Measurements from ENCODE around the gene MED13L. TPM values are rescaled to one million over a fixed set of nuclear protein-coding genes. Genes with fewer than 3 reads are reported as not detected.

Gene MED13L
- total and polyA plus RNA-seq, 12 donors = 9.4 to 76.5 (median 64.2) TPM

- H3K27ac ChIP-seq = no peak overlapping the region
- TF ChIP-seq CTCF (IDR thresholded peaks at IDR 0.05) = no peak
- no peaks in the 10 kb centered on the region for H3K27me3 ChIP-seq
- peaks cover 0 to 57% (median 41%) of the 10 kb centered on the region in 9 donors for H3K4me1 ChIP-seq
- no peak overlapping the region for H3K4me3 ChIP-seq
- no peak for DNase-seq
- 63 to 70% methylated on average over 5 of the region's 5 CpGs for WGBS, 2 donors
- no peaks in the 10 kb centered on the region for H3K9me3 ChIP-seq
- H3K36me3 ChIP-seq = no peaks in the 10 kb centered on the region
- intact Hi-C loops (cut with DNase I) = no loop called here
- ATAC-seq = peak in 2 of 8 donors; percentile 22 to 26
These were observed 233.6 kb downstream of the MED13L start for GRCh38 chr12:116043659-116044535.

- TF ChIP-seq CTCF (IDR thresholded peaks at IDR 0.05) = no peak
- no peak for DNase-seq
- ATAC-seq = no peak
- Histone ChIP-seq H3K27ac (no peak overlapping the region), H3K4me1 (peaks cover 0 to 48% (median 26%) of the 10 kb centered on the region in 9 donors), H3K27me3 (no peaks in the 10 kb centered on the region), H3K4me3 (no peak overlapping the region), H3K36me3 (no peaks in the 10 kb centered on the region), H3K9me3 (no peaks in the 10 kb centered on the region)
- 78 to 89% methylated on average over 2 of the region's 2 CpGs for WGBS, 2 donors
- intact Hi-C loops (cut with DNase I) = no loop called here
These were observed 237.1 kb downstream of the MED13L start for GRCh38 chr12:116040402-116040801.

DNA sequence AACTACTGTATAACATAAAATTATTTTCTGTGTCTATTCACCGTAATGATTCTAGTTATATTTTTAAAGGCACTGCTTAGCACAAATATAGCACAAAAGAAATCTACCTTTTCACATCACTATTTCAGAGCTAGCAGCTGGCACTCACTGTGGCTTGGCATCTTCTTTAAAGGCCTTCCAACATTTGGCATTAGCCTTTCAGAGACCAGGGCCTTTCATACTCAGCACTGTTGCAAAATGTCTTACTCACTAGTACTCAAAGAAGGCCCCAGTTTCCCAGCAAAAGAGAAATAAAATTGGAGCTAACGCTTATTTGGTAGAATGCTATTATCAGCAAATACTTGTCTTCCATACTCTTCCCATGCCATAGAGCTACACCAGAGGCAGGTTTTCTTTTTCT is 238.4 kb downstream of the MED13L start:
- ATAC-seq = no peak
- Histone ChIP-seq H3K36me3 (no peaks in the 10 kb centered on the region), H3K27me3 (no peaks in the 10 kb centered on the region), H3K4me1 (peaks cover 0 to 37% (median 14%) of the 10 kb centered on the region in 9 donors), H3K9me3 (no peaks in the 10 kb centered on the region), H3K4me3 (no peak overlapping the region), H3K27ac (no peak overlapping the region)
- intact Hi-C loops (cut with DNase I) = no loop called here
- no peak for DNase-seq
- 82 to 85% methylated on average over 2 of the region's 2 CpGs for WGBS, 2 donors
- no peak for TF ChIP-seq CTCF (IDR thresholded peaks at IDR 0.05)

DNA sequence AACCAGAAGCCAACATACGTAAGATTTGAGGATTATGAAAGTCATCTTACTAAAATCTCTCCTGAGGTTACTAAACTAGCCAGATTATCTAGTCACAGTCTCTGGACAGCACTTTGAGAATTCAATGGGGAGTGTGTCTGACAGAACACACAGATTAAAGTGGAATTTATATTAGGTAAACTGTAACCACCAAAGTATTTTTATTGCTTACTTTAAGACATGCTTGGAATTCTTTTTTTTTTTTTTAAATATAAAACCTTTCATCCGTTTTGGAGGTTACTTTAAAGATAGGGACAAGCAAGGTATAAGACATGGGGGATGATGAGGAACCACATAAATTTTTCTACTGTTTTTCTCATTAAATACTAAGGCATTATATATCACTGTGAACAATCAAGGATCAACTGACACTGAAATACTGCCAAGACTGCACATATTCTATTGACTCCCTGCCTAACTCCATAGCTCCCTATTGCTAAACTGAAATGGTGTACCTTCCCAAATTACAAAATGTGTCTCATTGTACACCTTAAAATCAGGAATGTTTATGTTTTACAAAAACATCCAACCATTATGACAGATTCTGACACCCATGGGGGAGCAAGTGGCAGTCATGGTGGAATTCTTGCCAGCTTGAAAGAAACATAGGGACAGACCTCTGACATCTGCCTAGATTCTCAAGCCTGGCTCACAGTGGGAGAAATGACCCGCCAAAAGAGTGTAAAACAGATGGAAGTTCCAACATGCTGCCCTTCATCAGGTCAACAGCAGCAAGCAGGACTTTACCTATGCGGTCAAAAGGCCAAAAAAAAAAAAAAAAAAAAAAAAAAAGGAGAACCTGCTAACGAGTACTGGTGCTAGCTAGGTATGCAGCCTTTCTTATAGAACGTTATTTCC is 239.3 kb downstream of the MED13L start:
- WGBS, 2 donors = 89 to 94% methylated on average over 6 of the region's 6 CpGs
- no peaks in the 10 kb centered on the region for H3K9me3 ChIP-seq
- intact Hi-C loops (cut with DNase I) = no loop called here
- DNase-seq = no peak
- no peak for TF ChIP-seq CTCF (IDR thresholded peaks at IDR 0.05)
- no peaks in the 10 kb centered on the region for H3K27me3 ChIP-seq
- peaks cover 0 to 29% (median 12%) of the 10 kb centered on the region in 9 donors for H3K4me1 ChIP-seq
- no peaks in the 10 kb centered on the region for H3K36me3 ChIP-seq
- no peak overlapping the region for H3K27ac ChIP-seq
- no peak for ATAC-seq
- H3K4me3 ChIP-seq = no peak overlapping the region

Data from heart right ventricle (tissue), 16 donors.